Measurements from ENCODE around the gene CD6. TPM values are rescaled to one million over a fixed set of nuclear protein-coding genes. Genes with fewer than 3 reads are reported as not detected.
A peak's percentile ranks its signal among the peaks of the same experiment; 100 is the strongest.

The CD6 gene
- total and polyA plus RNA-seq, 10 donors = 10.9 to 47.6 (median 21.2) TPM

DNA sequence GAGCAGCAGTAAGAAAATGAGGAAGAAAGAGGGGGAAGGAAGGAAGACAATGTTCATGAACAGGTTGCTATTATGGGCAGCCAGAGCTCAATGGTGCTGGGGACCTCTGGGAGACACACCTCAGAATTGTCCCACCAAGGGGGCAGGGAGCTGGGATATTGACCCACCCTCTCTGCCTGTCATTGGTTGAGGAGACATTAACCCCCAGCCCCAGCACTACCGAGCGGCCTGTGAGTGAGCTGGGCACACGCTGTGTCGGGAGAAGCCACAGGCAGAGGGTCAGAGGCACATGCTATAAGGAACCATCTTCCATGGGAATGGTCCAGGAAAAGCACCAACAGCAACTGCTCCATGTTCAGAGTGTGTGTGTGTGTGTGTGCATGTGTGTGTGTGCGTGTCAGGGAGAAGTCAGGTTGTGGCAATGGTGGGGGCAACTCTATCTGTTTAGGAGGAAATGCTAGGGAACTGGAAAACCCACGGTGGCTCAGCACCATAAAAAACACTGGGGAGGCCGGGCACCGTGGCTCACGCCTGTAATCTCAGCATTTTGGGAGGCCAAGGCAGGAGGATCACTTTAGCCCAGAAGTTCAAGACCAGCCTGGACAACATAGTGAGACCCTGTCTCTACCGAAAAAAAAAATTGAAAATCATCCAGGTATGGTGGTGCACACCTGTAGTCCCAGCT lies 49.2 kb downstream of the CD6 start:
- no peak overlapping the region for H3K4me3 ChIP-seq
- intact Hi-C loops (cut with DNase I; ENCODE audit: low total_unique reads) = no loop called here
- H3K27me3 ChIP-seq (replicated peaks in 1 of 7) = peaks cover 0 to 9% (median 0%) of the 10 kb centered on the region in 7 donors
- peaks cover 0 to 40% (median 2%) of the 10 kb centered on the region in 6 donors for H3K36me3 ChIP-seq
- peaks cover 14 to 46% (median 30%) of the 10 kb centered on the region in 6 donors for H3K4me1 ChIP-seq
- WGBS, 5 donors = 84 to 92% (median 86%) methylated on average over 10 of the region's 10 CpGs
- TF ChIP-seq, protein P1, sequence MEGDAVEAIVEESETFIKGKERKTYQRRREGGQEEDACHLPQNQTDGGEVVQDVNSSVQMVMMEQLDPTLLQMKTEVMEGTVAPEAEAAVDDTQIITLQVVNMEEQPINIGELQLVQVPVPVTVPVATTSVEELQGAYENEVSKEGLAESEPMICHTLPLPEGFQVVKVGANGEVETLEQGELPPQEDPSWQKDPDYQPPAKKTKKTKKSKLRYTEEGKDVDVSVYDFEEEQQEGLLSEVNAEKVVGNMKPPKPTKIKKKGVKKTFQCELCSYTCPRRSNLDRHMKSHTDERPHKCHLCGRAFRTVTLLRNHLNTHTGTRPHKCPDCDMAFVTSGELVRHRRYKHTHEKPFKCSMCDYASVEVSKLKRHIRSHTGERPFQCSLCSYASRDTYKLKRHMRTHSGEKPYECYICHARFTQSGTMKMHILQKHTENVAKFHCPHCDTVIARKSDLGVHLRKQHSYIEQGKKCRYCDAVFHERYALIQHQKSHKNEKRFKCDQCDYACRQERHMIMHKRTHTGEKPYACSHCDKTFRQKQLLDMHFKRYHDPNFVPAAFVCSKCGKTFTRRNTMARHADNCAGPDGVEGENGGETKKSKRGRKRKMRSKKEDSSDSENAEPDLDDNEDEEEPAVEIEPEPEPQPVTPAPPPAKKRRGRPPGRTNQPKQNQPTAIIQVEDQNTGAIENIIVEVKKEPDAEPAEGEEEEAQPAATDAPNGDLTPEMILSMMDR (IDR thresholded peaks at IDR 0.05 in 8 of 11, conservative IDR thresholded peaks at IDR 0.05 in 3 of 11) = no peak
- TF ChIP-seq POLR2AphosphoS5 (IDR thresholded peaks at IDR 0.05) (no peak), POLR2A (IDR thresholded peaks at IDR 0.05) (no peak)
- H3K9me3 ChIP-seq = no peaks in the 10 kb centered on the region
- no peak for DNase-seq
- peak overlapping the region in 1 of 8 donors; percentile 52 for H3K27ac ChIP-seq

DNA sequence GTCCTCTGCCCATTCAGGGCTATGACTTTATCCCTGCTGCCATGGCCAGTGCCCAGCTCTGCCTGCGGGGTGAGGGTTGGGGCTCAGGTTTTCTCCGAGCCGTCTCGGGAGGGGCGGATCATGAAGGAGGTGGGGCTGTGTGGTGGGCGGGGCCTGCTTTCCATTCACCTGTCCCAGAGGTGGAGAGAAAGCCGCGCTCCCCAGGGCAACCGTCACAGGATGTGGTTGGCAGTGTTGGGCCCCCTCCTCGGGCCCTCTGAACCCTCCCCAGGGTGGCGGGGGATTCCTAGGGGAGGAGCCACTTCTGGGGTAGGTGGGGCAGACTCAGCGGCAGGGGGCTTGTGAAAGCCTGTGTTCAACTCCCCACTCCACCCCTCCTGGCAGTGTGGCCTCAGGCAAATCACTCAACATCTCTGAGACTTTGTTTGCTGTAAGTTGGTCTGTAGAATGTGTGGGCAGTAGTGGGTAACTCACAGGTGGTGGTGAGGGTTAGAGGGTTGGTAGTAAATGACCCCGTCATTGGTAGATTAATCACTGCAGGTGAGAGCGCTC lies 50.3 kb downstream of the CD6 start:
- peak overlapping the region in 1 of 8 donors; percentile 34 for H3K4me3 ChIP-seq
- intact Hi-C loops (cut with DNase I; ENCODE audit: low total_unique reads) = no loop called here
- H3K27ac ChIP-seq = peak overlapping the region in 7 of 8 donors; percentile 4 to 75 (median 55)
- 12 to 34% (median 21%) methylated on average over 4 to 14 of the region's 14 CpGs for WGBS, 5 donors
- H3K36me3 ChIP-seq = peaks cover 0 to 30% (median 2%) of the 10 kb centered on the region in 6 donors
- TF ChIP-seq, protein P1 (IDR thresholded peaks at IDR 0.05 in 8 of 11, conservative IDR thresholded peaks at IDR 0.05 in 3 of 11) = no peak
- no peak for TF ChIP-seq POLR2A (IDR thresholded peaks at IDR 0.05)
- peak in 2 of 3 donors; percentile 52 to 65 for TF ChIP-seq POLR2AphosphoS5 (IDR thresholded peaks at IDR 0.05)
- peaks cover 0 to 9% (median 0%) of the 10 kb centered on the region in 7 donors for H3K27me3 ChIP-seq (replicated peaks in 1 of 7)
- peaks cover 17 to 57% (median 40%) of the 10 kb centered on the region in 6 donors for H3K4me1 ChIP-seq
- DNase-seq = peak; percentile 92
- H3K9me3 ChIP-seq = no peaks in the 10 kb centered on the region

- peaks cover 0 to 9% (median 0%) of the 10 kb centered on the region in 7 donors for H3K27me3 ChIP-seq (replicated peaks in 1 of 7)
- intact Hi-C loops (cut with DNase I; ENCODE audit: low total_unique reads) = no loop called here
- H3K27ac ChIP-seq = peak overlapping the region in 7 of 8 donors; percentile 4 to 75 (median 53)
- H3K9me3 ChIP-seq = no peaks in the 10 kb centered on the region
- TF ChIP-seq POLR2AphosphoS5 (IDR thresholded peaks at IDR 0.05) (peak in 2 of 3 donors; percentile 8 to 15), POLR2A (IDR thresholded peaks at IDR 0.05) (no peak)
- TF ChIP-seq, protein P1 (IDR thresholded peaks at IDR 0.05 in 8 of 11, conservative IDR thresholded peaks at IDR 0.05 in 3 of 11) = no peak
- DNase-seq = no peak
- 40 to 49% (median 44%) methylated on average over 10 of the region's 10 CpGs for WGBS, 5 donors
- H3K4me1 ChIP-seq = peaks cover 23 to 64% (median 48%) of the 10 kb centered on the region in 6 donors
- H3K4me3 ChIP-seq = no peak overlapping the region
- peaks cover 0 to 27% (median 2%) of the 10 kb centered on the region in 6 donors for H3K36me3 ChIP-seq
Measured at GRCh38 chr11:61022311-61023085, 51.0 kb downstream of the CD6 start.
